NCI-H1048 (cell line): ENCODE data around the gene ZNHIT2.
"Not testable (repeated sequence)": the region's sequence is repeated elsewhere in the genome, so short reads cannot be mapped to it uniquely, and the experiment has no call there.

Source experiments
- DNase-seq: peaks from one replicate; lab custom pipeline; 2025; lab: John Stamatoyannopoulos, UW

Gene ZNHIT2

GRCh38 chr11:65117206-65118096, at the start of gene ZNHIT2:
TSS of gene ZNHIT2 (minus strand) at chr11:65117701. CDS start at chr11:65117653, 48 bp downstream.
- DNase-seq, result peak; percentile 99

GRCh38 chr11:65166893-65167292, 49.4 kb upstream of the ZNHIT2 start:
- DNase-seq, result no peak

- DNase-seq, result no peak
Measured at GRCh38 chr11:65165410-65166317, 48.2 kb upstream of the ZNHIT2 start.

GRCh38 chr11:65163684-65164083, 46.2 kb upstream of the ZNHIT2 start:
- DNase-seq, result no peak

GRCh38 chr11:65160643-65161042, 43.1 kb upstream of the ZNHIT2 start:
- DNase-seq, result no peak

GRCh38 chr11:65159012-65159411, 41.5 kb upstream of the ZNHIT2 start:
- DNase-seq, result no peak

GRCh38 chr11:65157336-65157735, 39.8 kb upstream of the ZNHIT2 start:
- no peak for DNase-seq

- no peak for DNase-seq
Measured at GRCh38 chr11:65156926-65157325, 39.4 kb upstream of the ZNHIT2 start.

- no peak for DNase-seq
Measured at GRCh38 chr11:65156256-65156655, 38.8 kb upstream of the ZNHIT2 start.

GRCh38 chr11:65152122-65152521, 34.6 kb upstream of the ZNHIT2 start:
- DNase-seq, result no peak

- no peak for DNase-seq
Measured at GRCh38 chr11:65151331-65151899, 33.9 kb upstream of the ZNHIT2 start.

- no peak for DNase-seq
Measured at GRCh38 chr11:65150509-65151299, 33.2 kb upstream of the ZNHIT2 start.

- not testable (repeated sequence) for DNase-seq
Measured at GRCh38 chr11:65150131-65150508, 32.6 kb upstream of the ZNHIT2 start.

- no peak for DNase-seq
Measured at GRCh38 chr11:65148657-65149056, 31.2 kb upstream of the ZNHIT2 start.

GRCh38 chr11:65147352-65148075, 30.0 kb upstream of the ZNHIT2 start:
- DNase-seq, result no peak

GRCh38 chr11:65141896-65142494, 24.5 kb upstream of the ZNHIT2 start:
- DNase-seq, result no peak

- DNase-seq, result no peak
Measured at GRCh38 chr11:65136515-65137096, 19.1 kb upstream of the ZNHIT2 start.

- no peak for DNase-seq
Measured at GRCh38 chr11:65135633-65136145, 18.2 kb upstream of the ZNHIT2 start.

GRCh38 chr11:65134952-65135632, 17.6 kb upstream of the ZNHIT2 start:
- peak; percentile 82 for DNase-seq
